Central memory CD4-positive, alpha-beta T cell (primary cell): ENCODE measurements around the gene FKBP5.

ENCODE experiments used
- DNase-seq: peaks from one replicate; pipeline ENCODE4 v3.0.0; 2022

Gene FKBP5

GRCh38 chr6:35534407-35535170 lies 154.1 kb downstream of the FKBP5 start:
- no peak for DNase-seq

GRCh38 chr6:35533981-35534380 lies 154.7 kb downstream of the FKBP5 start:
- no peak for DNase-seq

DNA sequence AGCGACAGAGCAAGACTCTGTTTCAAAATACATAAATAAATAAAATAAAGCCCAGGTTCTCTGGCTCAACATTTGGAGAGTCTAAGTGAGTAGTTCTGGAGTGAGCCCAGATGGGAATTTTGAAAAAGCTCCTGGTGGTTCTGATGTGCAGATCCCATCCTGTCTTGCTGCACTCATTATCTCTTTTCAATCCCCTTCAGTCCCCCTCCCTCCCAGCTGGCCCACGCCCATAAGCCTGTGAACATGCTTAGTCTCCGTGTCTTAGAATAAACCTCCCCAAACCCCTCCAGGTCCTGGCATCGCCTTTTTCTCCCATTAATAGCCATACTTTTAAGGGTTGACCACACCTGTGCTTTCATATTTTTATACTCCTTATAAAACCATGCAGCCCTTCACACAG lies 156.6 kb downstream of the FKBP5 start:
- no peak for DNase-seq

GRCh38 chr6:35524380-35525020 lies 164.2 kb downstream of the FKBP5 start:
- no peak for DNase-seq
